ENCODE measurements around the gene KIAA0586. TPM values are rescaled to one million over a fixed set of nuclear protein-coding genes. Genes with fewer than 3 reads are reported as not detected.

KIAA0586 gene
- total RNA-seq, 4 donors from 2014 or later = 10.8 to 17.1 (median 13.9) TPM

DNA sequence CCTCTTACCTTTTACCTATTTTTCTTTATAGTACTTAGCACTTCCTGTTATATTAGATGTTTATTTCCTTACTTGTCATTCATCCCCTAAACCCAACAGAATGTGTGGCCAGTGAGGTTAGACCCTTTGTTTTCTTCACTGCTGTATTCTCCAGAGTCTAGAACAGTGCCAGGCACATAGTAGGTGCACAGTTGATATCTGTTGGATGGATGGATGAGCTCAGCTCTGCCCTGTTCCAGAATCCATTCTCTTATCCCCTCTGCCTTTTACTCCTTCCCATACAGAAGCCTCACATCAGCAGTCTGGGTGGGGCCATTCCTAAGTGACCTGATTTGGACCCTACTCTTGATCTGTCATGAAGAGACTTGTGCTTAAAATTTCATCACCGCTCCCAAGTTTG is 115.7 kb downstream of the KIAA0586 start:
- Histone ChIP-seq H3K4me3 (no peak overlapping the region), H3K4me1 (peaks cover 0 to 8% (median 6%) of the 10 kb centered on the region in 4 donors), H3K36me3 (no peaks in the 10 kb centered on the region), H3K27me3 (no peaks in the 10 kb centered on the region), H3K9me3 (no peaks in the 10 kb centered on the region), H3K27ac (replicated peaks in 1 of 4) (no peak overlapping the region)
- DNase-seq (ENCODE audit: extremely low spot score) = no peak
- TF ChIP-seq EP300 (IDR thresholded peaks at IDR 0.05) = no peak
- no peak for TF ChIP-seq POLR2A (IDR thresholded peaks at IDR 0.05; ENCODE audit: low read depth)
- TF ChIP-seq, protein P1, sequence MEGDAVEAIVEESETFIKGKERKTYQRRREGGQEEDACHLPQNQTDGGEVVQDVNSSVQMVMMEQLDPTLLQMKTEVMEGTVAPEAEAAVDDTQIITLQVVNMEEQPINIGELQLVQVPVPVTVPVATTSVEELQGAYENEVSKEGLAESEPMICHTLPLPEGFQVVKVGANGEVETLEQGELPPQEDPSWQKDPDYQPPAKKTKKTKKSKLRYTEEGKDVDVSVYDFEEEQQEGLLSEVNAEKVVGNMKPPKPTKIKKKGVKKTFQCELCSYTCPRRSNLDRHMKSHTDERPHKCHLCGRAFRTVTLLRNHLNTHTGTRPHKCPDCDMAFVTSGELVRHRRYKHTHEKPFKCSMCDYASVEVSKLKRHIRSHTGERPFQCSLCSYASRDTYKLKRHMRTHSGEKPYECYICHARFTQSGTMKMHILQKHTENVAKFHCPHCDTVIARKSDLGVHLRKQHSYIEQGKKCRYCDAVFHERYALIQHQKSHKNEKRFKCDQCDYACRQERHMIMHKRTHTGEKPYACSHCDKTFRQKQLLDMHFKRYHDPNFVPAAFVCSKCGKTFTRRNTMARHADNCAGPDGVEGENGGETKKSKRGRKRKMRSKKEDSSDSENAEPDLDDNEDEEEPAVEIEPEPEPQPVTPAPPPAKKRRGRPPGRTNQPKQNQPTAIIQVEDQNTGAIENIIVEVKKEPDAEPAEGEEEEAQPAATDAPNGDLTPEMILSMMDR (IDR thresholded peaks at IDR 0.05) = no peak
- no peak for TF ChIP-seq POLR2AphosphoS5 (IDR thresholded peaks at IDR 0.05)
- 85% methylated on average over 1 of the region's 1 CpG for WGBS
- intact Hi-C loops (cut with DNase I) = no loop called here

- TF ChIP-seq EP300 (IDR thresholded peaks at IDR 0.05) = no peak
- no peak for TF ChIP-seq POLR2A (IDR thresholded peaks at IDR 0.05; ENCODE audit: low read depth)
- no peak for TF ChIP-seq POLR2AphosphoS5 (IDR thresholded peaks at IDR 0.05)
- TF ChIP-seq, protein P1 (IDR thresholded peaks at IDR 0.05) = no peak
- Histone ChIP-seq H3K9me3 (no peaks in the 10 kb centered on the region), H3K27ac (replicated peaks in 1 of 4) (no peak overlapping the region), H3K36me3 (no peaks in the 10 kb centered on the region), H3K4me1 (no peaks in the 10 kb centered on the region), H3K27me3 (no peaks in the 10 kb centered on the region), H3K4me3 (no peak overlapping the region)
- DNase-seq (ENCODE audit: extremely low spot score) = no peak
- 94% methylated on average over 10 of the region's 10 CpGs for WGBS
- intact Hi-C loops (cut with DNase I) = no loop called here
These were observed 120.1 kb downstream of the KIAA0586 start for GRCh38 chr14:58547649-58548048.

- Histone ChIP-seq H3K36me3 (no peaks in the 10 kb centered on the region), H3K27ac (replicated peaks in 1 of 4) (no peak overlapping the region), H3K4me1 (no peaks in the 10 kb centered on the region), H3K27me3 (no peaks in the 10 kb centered on the region), H3K4me3 (no peak overlapping the region), H3K9me3 (no peaks in the 10 kb centered on the region)
- no peak for TF ChIP-seq EP300 (IDR thresholded peaks at IDR 0.05)
- TF ChIP-seq, protein P1 (IDR thresholded peaks at IDR 0.05) = no peak
- no peak for TF ChIP-seq POLR2AphosphoS5 (IDR thresholded peaks at IDR 0.05)
- TF ChIP-seq POLR2A (IDR thresholded peaks at IDR 0.05; ENCODE audit: low read depth) = no peak
- 33% methylated on average over 1 of the region's 1 CpG for WGBS
- intact Hi-C loops (cut with DNase I) = no loop called here
- DNase-seq (ENCODE audit: extremely low spot score) = no peak
These were observed 121.7 kb downstream of the KIAA0586 start for GRCh38 chr14:58549105-58549757.

DNA sequence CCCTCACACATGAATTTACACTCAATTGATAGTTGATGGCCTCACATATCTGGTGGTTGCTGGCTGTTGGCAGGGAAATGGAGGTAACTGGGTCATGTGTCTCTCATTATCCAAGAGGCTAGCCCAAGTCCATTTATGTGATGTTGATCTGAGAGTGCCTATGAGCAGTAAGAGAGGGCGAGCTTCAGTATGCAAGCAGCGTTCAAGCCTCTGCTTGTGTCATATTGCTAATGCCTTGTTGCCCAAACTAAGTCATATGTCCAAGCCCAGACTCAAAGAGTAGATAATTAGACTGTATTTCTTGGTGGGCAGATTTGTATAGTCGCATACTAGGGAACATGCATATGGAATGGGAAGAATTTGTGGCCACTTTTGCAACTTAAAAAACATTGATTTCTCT is 126.4 kb downstream of the KIAA0586 start:
- Histone ChIP-seq H3K9me3 (no peaks in the 10 kb centered on the region), H3K27ac (replicated peaks in 1 of 4) (no peak overlapping the region), H3K4me3 (no peak overlapping the region), H3K36me3 (no peaks in the 10 kb centered on the region), H3K4me1 (no peaks in the 10 kb centered on the region), H3K27me3 (no peaks in the 10 kb centered on the region)
- intact Hi-C loops (cut with DNase I) = no loop called here
- WGBS = 100% methylated on average over 2 of the region's 3 CpGs
- TF ChIP-seq POLR2AphosphoS5 (IDR thresholded peaks at IDR 0.05) (no peak), EP300 (IDR thresholded peaks at IDR 0.05) (no peak), POLR2A (IDR thresholded peaks at IDR 0.05; ENCODE audit: low read depth) (no peak)
- TF ChIP-seq, protein P1 (IDR thresholded peaks at IDR 0.05) = no peak
- no peak for DNase-seq (ENCODE audit: extremely low spot score)

GRCh38 chr14:58555647-58556046 is 128.1 kb downstream of the KIAA0586 start:
- intact Hi-C loops (cut with DNase I) = no loop called here
- H3K36me3 ChIP-seq = no peaks in the 10 kb centered on the region
- no peak for DNase-seq (ENCODE audit: extremely low spot score)
- no peak for TF ChIP-seq POLR2AphosphoS5 (IDR thresholded peaks at IDR 0.05)
- no peak for TF ChIP-seq EP300 (IDR thresholded peaks at IDR 0.05)
- no peak for TF ChIP-seq POLR2A (IDR thresholded peaks at IDR 0.05; ENCODE audit: low read depth)
- TF ChIP-seq, protein P1 (IDR thresholded peaks at IDR 0.05) = no peak
- H3K27me3 ChIP-seq = no peaks in the 10 kb centered on the region
- no peak overlapping the region for H3K4me3 ChIP-seq
- H3K4me1 ChIP-seq = no peaks in the 10 kb centered on the region
- no peak overlapping the region for H3K27ac ChIP-seq (replicated peaks in 1 of 4)
- H3K9me3 ChIP-seq = no peaks in the 10 kb centered on the region
